Type B pancreatic cell (in vitro differentiated cells): ENCODE data around the gene SRGAP1. TPM values are rescaled to one million over a fixed set of nuclear protein-coding genes. Genes with fewer than 3 reads are reported as not detected.

ENCODE experiments used
- DNase-seq: peaks from one replicate; pipeline ENCODE4 v3.0.0; 2021; ENCODE audit warnings: mixed read lengths; ENCODE audit not compliant: unreplicated experiment; ENCODE audit errors: extremely low spot score
- H3K27ac Mint-ChIP-seq: 2 replicates; pipeline ENCODE4 v1.8.0; 2021; ENCODE audit warnings: mild to moderate bottlenecking, mixed read lengths
- H3K27me3 Mint-ChIP-seq: 2 replicates; pipeline ENCODE4 v1.8.0; 2021; ENCODE audit warnings: mixed read lengths
- H3K36me3 Mint-ChIP-seq: 2 replicates; pipeline ENCODE4 v1.8.0; 2021; ENCODE audit warnings: mixed read lengths
- H3K4me1 Mint-ChIP-seq: one replicate; pipeline ENCODE4 v1.8.0; 2021; ENCODE audit warnings: mixed read lengths; ENCODE audit not compliant: unreplicated experiment
- H3K4me3 Mint-ChIP-seq: 2 replicates; pipeline ENCODE4 v1.8.0; 2021; ENCODE audit warnings: mild to moderate bottlenecking, mixed read lengths
- H3K9me3 Mint-ChIP-seq: 2 replicates; pipeline ENCODE4 v1.8.0; 2021; ENCODE audit warnings: mixed read lengths
- CTCF ChIP-seq: fragments of 200-600 bp; sonication (generic); conservative IDR thresholded peaks from 2 replicates; pipeline ENCODE4 v1.5.0; 2021; ENCODE audit warnings: antibody characterized with exemption, mild to moderate bottlenecking
- total RNA-seq: library from RNA; stranded (reverse); gene quantifications from 2 replicates; pipeline ENCODE4 v1.2.1, GENCODE V29; 2021; ENCODE audit warnings: low replicate concordance

The SRGAP1 gene
- total RNA-seq, 1 donor from 2014 or later, result 14.9 TPM

- H3K27me3 Mint-ChIP-seq, result no peaks in the 10 kb centered on the region
- H3K9me3 Mint-ChIP-seq, result no peaks in the 10 kb centered on the region
- H3K27ac Mint-ChIP-seq, result no peak overlapping the region
- no peak for DNase-seq
- peaks cover 33% of the 10 kb centered on the region for H3K4me1 Mint-ChIP-seq
- no peak overlapping the region for H3K4me3 Mint-ChIP-seq
- H3K36me3 Mint-ChIP-seq, result peaks cover 16% of the 10 kb centered on the region
- TF ChIP-seq CTCF, result no peak
Measured at GRCh38 chr12:63994704-63995103, 150.2 kb downstream of the SRGAP1 start.

DNA sequence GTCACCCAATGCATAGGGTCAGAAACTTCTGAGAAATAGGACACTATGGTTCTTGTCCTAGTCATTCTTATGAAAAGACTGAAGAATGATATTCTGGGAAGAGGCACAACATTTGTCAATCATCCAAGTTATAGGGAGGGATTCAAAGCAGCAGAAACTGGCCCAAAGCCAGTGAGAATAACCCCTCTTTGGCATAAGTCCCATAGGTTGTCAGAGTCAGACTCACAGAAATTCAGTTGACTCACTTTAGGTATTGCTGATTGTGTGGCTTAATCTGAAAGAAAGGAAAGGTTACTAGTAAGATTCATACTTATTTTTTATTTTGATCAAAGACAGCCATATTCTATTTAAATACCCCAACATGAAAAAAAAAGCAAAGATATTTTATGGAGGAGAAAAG is 151.0 kb downstream of the SRGAP1 start:
- Mint-ChIP-seq H3K4me1 (peaks cover 29% of the 10 kb centered on the region), H3K27me3 (no peaks in the 10 kb centered on the region), H3K4me3 (no peak overlapping the region), H3K36me3 (peaks cover 12% of the 10 kb centered on the region), H3K9me3 (no peaks in the 10 kb centered on the region), H3K27ac (no peak overlapping the region)
- TF ChIP-seq CTCF, result no peak
- no peak for DNase-seq

- Mint-ChIP-seq H3K27ac (no peak overlapping the region), H3K36me3 (peaks cover 8% of the 10 kb centered on the region), H3K9me3 (no peaks in the 10 kb centered on the region), H3K4me1 (peaks cover 22% of the 10 kb centered on the region), H3K4me3 (no peak overlapping the region), H3K27me3 (no peaks in the 10 kb centered on the region)
- no peak for DNase-seq
- no peak for TF ChIP-seq CTCF
Measured at GRCh38 chr12:63996556-63996955, 152.1 kb downstream of the SRGAP1 start.

DNA sequence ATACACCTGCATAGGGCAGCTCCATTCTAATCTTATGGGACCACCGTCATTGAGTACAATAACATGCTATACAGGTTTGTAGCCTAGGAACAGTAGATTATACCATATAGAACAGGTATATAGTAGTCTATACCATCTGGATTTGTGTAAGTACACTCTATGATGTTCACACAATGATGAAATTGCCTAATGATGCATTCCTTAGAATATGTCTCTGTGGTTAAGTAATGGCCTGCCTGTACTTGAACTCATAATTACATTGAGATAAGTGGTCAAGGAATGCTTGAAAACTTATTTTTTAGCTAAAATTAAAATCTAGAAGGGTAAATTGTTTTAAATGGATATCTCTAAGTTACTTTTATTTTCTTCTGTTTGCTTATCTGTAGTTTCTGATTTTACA is 152.7 kb downstream of the SRGAP1 start:
- no peak overlapping the region for H3K4me3 Mint-ChIP-seq
- H3K27me3 Mint-ChIP-seq, result no peaks in the 10 kb centered on the region
- no peak for DNase-seq

DNA sequence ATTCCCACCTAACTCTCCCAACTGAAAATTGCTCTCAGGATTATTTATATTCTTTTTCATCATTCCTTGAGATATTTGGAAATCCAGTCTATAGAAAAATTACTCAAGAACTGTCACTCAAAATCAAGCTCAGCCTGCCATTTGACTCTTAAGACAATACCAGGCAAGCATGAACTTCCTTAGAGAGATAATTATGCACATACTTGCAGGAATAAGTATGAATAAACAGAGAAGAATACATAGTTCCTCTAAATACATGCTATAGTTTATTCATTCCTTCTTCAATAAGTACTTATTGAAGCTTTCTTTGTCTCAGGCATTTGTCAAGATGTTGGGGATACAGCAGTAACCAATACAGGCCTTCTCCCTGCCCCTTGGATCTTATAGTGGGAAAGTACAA is 154.1 kb downstream of the SRGAP1 start:
- H3K27me3 Mint-ChIP-seq, result no peaks in the 10 kb centered on the region
- H3K4me1 Mint-ChIP-seq, result peaks cover 15% of the 10 kb centered on the region
- H3K4me3 Mint-ChIP-seq, result no peak overlapping the region
- no peak overlapping the region for H3K27ac Mint-ChIP-seq
- no peak for TF ChIP-seq CTCF
- no peaks in the 10 kb centered on the region for H3K9me3 Mint-ChIP-seq
- no peak for DNase-seq
- no peaks in the 10 kb centered on the region for H3K36me3 Mint-ChIP-seq

More for the DNA sequence above, 152.7 kb downstream of the SRGAP1 start:
- Mint-ChIP-seq H3K36me3 (peaks cover 4% of the 10 kb centered on the region), H3K27ac (no peak overlapping the region), H3K4me1 (peaks cover 15% of the 10 kb centered on the region), H3K9me3 (no peaks in the 10 kb centered on the region)
- TF ChIP-seq CTCF, result no peak

DNA sequence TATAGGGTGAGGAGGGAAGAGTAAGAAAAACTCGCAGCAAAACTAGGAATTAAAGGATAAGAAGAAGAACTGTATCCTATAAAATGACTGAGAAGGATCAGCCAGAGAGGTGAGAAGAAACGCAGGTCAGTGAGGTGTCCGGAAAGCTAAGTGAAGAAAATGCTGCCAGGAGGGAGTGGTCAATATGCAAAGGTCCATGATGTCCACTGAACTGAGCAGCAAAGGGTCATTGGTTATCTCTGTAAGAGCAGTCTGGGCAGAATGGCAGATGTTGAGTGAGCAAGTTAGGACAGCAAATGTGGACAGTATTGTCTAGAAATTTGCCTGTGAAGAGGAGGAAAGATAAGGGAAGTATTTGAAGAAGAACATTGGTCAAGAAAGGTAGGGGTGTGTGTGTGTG is 155.4 kb downstream of the SRGAP1 start:
- no peak for DNase-seq
- TF ChIP-seq CTCF, result no peak
- Mint-ChIP-seq H3K4me3 (no peak overlapping the region), H3K9me3 (no peaks in the 10 kb centered on the region), H3K27ac (no peak overlapping the region), H3K27me3 (no peaks in the 10 kb centered on the region), H3K36me3 (no peaks in the 10 kb centered on the region), H3K4me1 (peaks cover 8% of the 10 kb centered on the region)
